Loucy (cell line): ENCODE data around the gene TNFRSF1B.

ENCODE experiments used
- CTCF ChIP-seq: fragments of 200-600 bp; sonication (generic); conservative IDR thresholded peaks from 2 replicates; pipeline ENCODE4 v1.5.1; 2014; ENCODE audit warnings: mild to moderate bottlenecking, antibody characterized with exemption, low read length
- EZH2phosphoT487 ChIP-seq: fragments of 200-600 bp; IDR thresholded peaks from 2 replicates; pipeline ENCODE4 v1.6.1; 2018; ENCODE audit warnings: antibody characterized with exemption, mild to moderate bottlenecking, moderate library complexity, borderline replicate concordance

GRCh38 chr1:12161662-12162458 is 4.9 kb upstream of the TNFRSF1B start:
- TF ChIP-seq CTCF (no peak), EZH2phosphoT487 (no peak)
